Mesenchymal stem cell (in vitro differentiated cells and primary cell): ENCODE results near the gene ACKR3.

Source experiments
- DNase-seq: peaks from one replicate; pipeline ENCODE4 v3.0.0-alpha.2; 2013
- H2AFZ ChIP-seq: one replicate; pipeline ENCODE4 v1.6.1; 2013; ENCODE audit warnings: low read depth, mild to moderate bottlenecking, control low read depth, inconsistent platforms, low read length, moderate library complexity
- H2AK5ac ChIP-seq: 2 replicates; pipeline ENCODE4 v1.6.1; 2013; ENCODE audit warnings: low read length, moderate library complexity, mild to moderate bottlenecking, inconsistent platforms; ENCODE audit not compliant: severe bottlenecking
- H2BK120ac ChIP-seq: one replicate; pipeline ENCODE4 v1.6.1; 2013; ENCODE audit warnings: low read depth, mild to moderate bottlenecking, inconsistent platforms, low read length, moderate library complexity
- H2BK12ac ChIP-seq, 2 experiments: one replicate each; pipeline ENCODE4 v1.6.1; 2013; ENCODE audit warnings: inconsistent platforms in 2 of 2, low read length in 2 of 2, mild to moderate bottlenecking in 2 of 2, moderate library complexity in 2 of 2, control low read depth in 1 of 2
- H2BK15ac ChIP-seq: one replicate; pipeline ENCODE4 v1.6.1; 2013; ENCODE audit warnings: mild to moderate bottlenecking, low read depth, inconsistent platforms; ENCODE audit not compliant: poor library complexity, severe bottlenecking
- H2BK5ac ChIP-seq: 2 replicates; pipeline ENCODE4 v1.6.1; 2013; ENCODE audit warnings: low read depth, mild to moderate bottlenecking, low read length, control low read depth, inconsistent platforms; ENCODE audit not compliant: poor library complexity, severe bottlenecking
- H3K14ac ChIP-seq, 2 experiments: one replicate each; pipeline ENCODE4 v1.6.1; 2013; ENCODE audit warnings: inconsistent platforms in 2 of 2, low read length in 2 of 2, control low read depth in 1 of 2, mild to moderate bottlenecking in 1 of 2, moderate library complexity in 1 of 2
- H3K18ac ChIP-seq, 2 experiments: one replicate each; pipeline ENCODE4 v1.6.1; 2013; ENCODE audit warnings: inconsistent platforms in 2 of 2, low read length in 2 of 2, control low read depth in 1 of 2, low read depth in 1 of 2, mild to moderate bottlenecking in 1 of 2
- H3K23ac ChIP-seq, 2 experiments: one replicate each; pipeline ENCODE4 v1.6.1; 2013; ENCODE audit warnings: inconsistent platforms in 2 of 2, low read length in 2 of 2, mild to moderate bottlenecking in 2 of 2, moderate library complexity in 2 of 2, control low read depth in 1 of 2
- H3K27ac ChIP-seq: 2 replicates; pipeline ENCODE4 v1.5.1; 2013; ENCODE audit warnings: mild to moderate bottlenecking, moderate library complexity, low read length, control low read depth, inconsistent platforms; ENCODE audit not compliant: poor library complexity, severe bottlenecking
- H3K27me3 ChIP-seq, 2 experiments: 2 replicates each; pipeline versions ENCODE4 v1.6.1 to v1.7.0; 2013; ENCODE audit warnings: low read length in 2 of 2, mild to moderate bottlenecking in 2 of 2, moderate library complexity in 2 of 2, control low read depth in 1 of 2, inconsistent platforms in 1 of 2; ENCODE audit not compliant: control insufficient read depth in 1 of 2, insufficient read depth in 1 of 2
- H3K36me3 ChIP-seq, 2 experiments: 2 replicates each; pipeline versions ENCODE4 v1.6.1 to v1.7.0; 2013; ENCODE audit warnings: low read length in 2 of 2, control low read depth in 1 of 2, inconsistent platforms in 1 of 2, low read depth in 1 of 2, mild to moderate bottlenecking in 1 of 2; ENCODE audit not compliant: insufficient read depth in 2 of 2, control insufficient read depth in 1 of 2
- H3K4ac ChIP-seq, 2 experiments: one replicate each; pipeline ENCODE4 v1.6.1; 2013; ENCODE audit warnings: inconsistent platforms in 2 of 2, low read length in 2 of 2, mild to moderate bottlenecking in 2 of 2, moderate library complexity in 2 of 2, control low read depth in 1 of 2, low read depth in 1 of 2
- H3K4me1 ChIP-seq: 2 replicates; pipeline ENCODE4 v1.6.1; 2013; ENCODE audit warnings: low read depth, low read length, control low read depth; ENCODE audit not compliant: control insufficient read depth, insufficient read depth
- H3K4me2 ChIP-seq: 2 replicates; pipeline ENCODE4 v1.6.1; 2013; ENCODE audit warnings: low read length, mild to moderate bottlenecking, inconsistent platforms; ENCODE audit not compliant: poor library complexity, severe bottlenecking
- H3K4me3 ChIP-seq, 2 experiments: 2 replicates each; pipeline versions ENCODE4 v1.5.1 to v1.7.0; 2013; ENCODE audit warnings: low read length in 2 of 2, mild to moderate bottlenecking in 2 of 2, control low read depth in 1 of 2, low read depth in 1 of 2; ENCODE audit not compliant: insufficient read depth in 1 of 2
- H3K79me1 ChIP-seq: replicated peaks from 2 replicates; pipeline ENCODE4 v1.6.1; 2013; ENCODE audit warnings: mild to moderate bottlenecking, control low read depth, low read length, inconsistent platforms; ENCODE audit not compliant: poor library complexity, severe bottlenecking
- H3K9ac ChIP-seq: 2 replicates; pipeline ENCODE4 v1.7.0; 2013; ENCODE audit warnings: mild to moderate bottlenecking, low read length, moderate library complexity
- H3K9me3 ChIP-seq: 2 replicates; pipeline ENCODE4 v1.7.0; 2013; ENCODE audit warnings: mild to moderate bottlenecking, low read length; ENCODE audit not compliant: control insufficient read depth
- H4K8ac ChIP-seq: one replicate; pipeline ENCODE4 v1.6.1; 2013; ENCODE audit warnings: inconsistent platforms, mild to moderate bottlenecking, low read length, moderate library complexity
- H4K91ac ChIP-seq: one replicate; pipeline ENCODE4 v1.6.1; 2013; ENCODE audit warnings: mild to moderate bottlenecking, low read length, inconsistent platforms
- WGBS: methylation state at CpG from one replicate; pipeline ENCODE4 v1.1.7; 2013; ENCODE audit warnings: mixed read lengths; 5-methylcytosine and 5-hydroxymethylcytosine counted together

Gene ACKR3

GRCh38 chr2:236579048-236579745 is 9.6 kb downstream of the ACKR3 start:
- Histone ChIP-seq H3K4me3 (no peak overlapping the region), H3K9ac (peak overlapping the region; percentile 5), H3K4me1 (no peaks in the 10 kb centered on the region), H3K23ac (no peak overlapping the region), H3K14ac (no peak overlapping the region), H2BK15ac (no peak overlapping the region), H4K8ac (no peak overlapping the region), H3K79me1 (no peaks in the 10 kb centered on the region), H3K27ac (no peak overlapping the region), H3K9me3 (no peaks in the 10 kb centered on the region), H2BK5ac (no peak overlapping the region), H2AK5ac (no peak overlapping the region), H2BK12ac (no peak overlapping the region), H3K27me3 (no peaks in the 10 kb centered on the region), H3K4ac (no peak overlapping the region), H3K36me3 (peaks cover 11 to 50% of the 10 kb centered on the region in 2 experiments), H2BK120ac (no peak overlapping the region), H3K4me2 (no peak overlapping the region), H3K18ac (no peak overlapping the region), H2AFZ (no peak overlapping the region), H4K91ac (no peak overlapping the region)
- 89% methylated on average over 9 of the region's 9 CpGs for WGBS
- no peak for DNase-seq

DNA sequence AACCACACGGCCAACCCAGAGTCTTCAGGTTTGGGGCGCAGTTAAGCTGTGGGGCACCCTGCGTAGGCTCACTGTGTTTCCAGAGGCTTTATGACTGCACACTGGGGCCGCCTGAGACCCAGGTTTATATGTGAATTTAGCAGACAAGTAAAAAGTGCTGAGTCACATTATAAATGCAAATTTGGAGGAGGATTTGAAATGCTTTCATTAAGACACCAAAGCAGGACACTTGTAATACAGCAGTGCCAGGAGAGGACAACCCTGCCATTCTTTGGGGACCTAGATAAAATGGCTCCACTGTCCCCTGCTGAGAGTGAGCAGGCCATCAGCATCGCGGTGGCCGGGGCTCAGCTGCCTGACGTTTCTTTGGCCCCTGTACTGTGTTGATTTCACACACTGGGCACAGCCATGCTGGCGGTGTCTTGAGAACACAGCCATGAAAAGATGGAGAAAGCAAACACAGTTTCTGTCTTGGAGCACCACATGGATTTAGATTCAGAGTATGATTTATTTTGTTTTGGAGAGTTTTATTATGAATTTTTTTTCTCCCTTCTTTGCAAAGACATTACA is 10.2 kb downstream of the ACKR3 start:
- 91% methylated on average over 9 of the region's 9 CpGs for WGBS
- Histone ChIP-seq H2BK5ac (no peak overlapping the region), H3K36me3 (peaks cover 11 to 44% of the 10 kb centered on the region in 2 experiments), H3K79me1 (no peaks in the 10 kb centered on the region), H3K14ac (no peak overlapping the region), H2AK5ac (no peak overlapping the region), H2BK12ac (no peak overlapping the region), H3K27me3 (no peaks in the 10 kb centered on the region), H3K4me1 (no peaks in the 10 kb centered on the region), H3K4me2 (no peak overlapping the region), H3K4ac (no peak overlapping the region), H3K27ac (no peak overlapping the region), H2AFZ (no peak overlapping the region), H3K4me3 (no peak overlapping the region), H2BK120ac (no peak overlapping the region), H3K18ac (no peak overlapping the region), H3K23ac (no peak overlapping the region), H4K91ac (no peak overlapping the region), H2BK15ac (no peak overlapping the region), H4K8ac (no peak overlapping the region), H3K9me3 (no peaks in the 10 kb centered on the region), H3K9ac (peak overlapping the region; percentile 5)
- no peak for DNase-seq

- Histone ChIP-seq H3K27me3 (no peaks in the 10 kb centered on the region), H3K18ac (no peak overlapping the region), H4K91ac (no peak overlapping the region), H3K4me2 (no peak overlapping the region), H2BK5ac (no peak overlapping the region), H3K4ac (no peak overlapping the region), H4K8ac (no peak overlapping the region), H3K14ac (peak overlapping the region in 1 of 2 experiments; percentile 29), H2BK120ac (no peak overlapping the region), H3K9me3 (no peaks in the 10 kb centered on the region), H3K9ac (no peak overlapping the region), H2AFZ (no peak overlapping the region), H2BK15ac (no peak overlapping the region), H3K27ac (no peak overlapping the region), H3K4me1 (no peaks in the 10 kb centered on the region), H3K4me3 (no peak overlapping the region), H2AK5ac (no peak overlapping the region), H3K23ac (no peak overlapping the region), H3K79me1 (no peaks in the 10 kb centered on the region), H2BK12ac (no peak overlapping the region), H3K36me3 (peaks cover 11 to 43% of the 10 kb centered on the region in 2 experiments)
- 94% methylated on average over 29 of the region's 29 CpGs for WGBS
- DNase-seq = no peak
These were observed 11.2 kb downstream of the ACKR3 start for GRCh38 chr2:236580746-236581355.

DNA sequence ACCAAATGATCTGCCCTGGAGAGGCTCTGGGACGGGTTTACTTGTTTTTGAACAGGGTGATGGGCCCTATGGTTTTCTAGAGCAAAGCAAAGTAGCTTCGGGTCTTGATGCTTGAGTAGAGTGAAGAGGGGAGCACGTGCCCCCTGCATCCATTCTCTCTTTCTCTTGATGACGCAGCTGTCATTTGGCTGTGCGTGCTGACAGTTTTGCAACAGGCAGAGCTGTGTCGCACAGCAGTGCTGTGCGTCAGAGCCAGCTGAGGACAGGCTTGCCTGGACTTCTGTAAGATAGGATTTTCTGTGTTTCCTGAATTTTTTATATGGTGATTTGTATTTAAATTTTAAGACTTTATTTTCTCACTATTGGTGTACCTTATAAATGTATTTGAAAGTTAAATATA is 11.9 kb downstream of the ACKR3 start:
- no peak overlapping the region for H3K4ac ChIP-seq
- H2AK5ac ChIP-seq = no peak overlapping the region
- H3K27ac ChIP-seq = no peak overlapping the region
- H3K79me1 ChIP-seq = no peaks in the 10 kb centered on the region
- peaks cover 0 to 3% of the 10 kb centered on the region in 2 experiments for H3K27me3 ChIP-seq
- H4K8ac ChIP-seq = no peak overlapping the region
- no peak overlapping the region for H3K14ac ChIP-seq
- H3K23ac ChIP-seq = no peak overlapping the region
- no peak overlapping the region for H2BK5ac ChIP-seq
- no peak overlapping the region for H2BK12ac ChIP-seq
- H3K36me3 ChIP-seq = peaks cover 11 to 43% of the 10 kb centered on the region in 2 experiments
- DNase-seq = no peak
- no peaks in the 10 kb centered on the region for H3K4me1 ChIP-seq
- no peak overlapping the region for H2BK120ac ChIP-seq
- no peak overlapping the region for H3K9ac ChIP-seq
- H3K9me3 ChIP-seq = no peaks in the 10 kb centered on the region
- no peak overlapping the region for H3K18ac ChIP-seq
- H2AFZ ChIP-seq = no peak overlapping the region
- 99% methylated on average over 7 of the region's 7 CpGs for WGBS
- H3K4me2 ChIP-seq = no peak overlapping the region
- H4K91ac ChIP-seq = no peak overlapping the region
- no peak overlapping the region for H2BK15ac ChIP-seq
- no peak overlapping the region for H3K4me3 ChIP-seq
